Embryonic facial prominence (tissue), 1 donor: Measurements from ENCODE around the gene OR12D1.
"Not testable (repeated sequence)": the region's sequence is repeated elsewhere in the genome, so short reads cannot be mapped to it uniquely, and the experiment has no call there.

Experiments used
- DNase-seq: peaks from one replicate; pipeline ENCODE4 v3.0.0-alpha.2; 2016; ENCODE audit errors: extremely low spot score

Gene OR12D1

DNA sequence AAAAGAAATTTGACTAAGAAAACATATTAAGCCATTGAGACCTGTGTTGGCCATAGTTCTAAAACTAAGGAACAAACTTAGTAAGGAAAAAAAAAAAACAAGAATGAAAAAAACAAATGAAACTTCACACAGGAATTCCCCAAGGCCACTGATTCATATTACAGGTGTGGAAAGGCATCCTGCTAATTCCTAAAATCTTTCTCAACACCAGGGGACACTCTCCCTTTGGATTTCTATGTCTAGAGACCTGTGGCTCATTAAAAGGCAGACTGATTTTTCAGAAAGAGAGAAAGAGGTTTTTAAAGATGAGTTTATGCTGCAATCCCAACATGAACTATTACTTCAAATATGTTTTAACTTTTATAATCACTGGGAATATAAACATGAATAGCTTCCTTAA, at the start of gene OR12D1:
Gene OR12D1 (plus strand): TSS at position 341 of the 400 bp plus-strand sequence.
- DNase-seq, result no peak

DNA sequence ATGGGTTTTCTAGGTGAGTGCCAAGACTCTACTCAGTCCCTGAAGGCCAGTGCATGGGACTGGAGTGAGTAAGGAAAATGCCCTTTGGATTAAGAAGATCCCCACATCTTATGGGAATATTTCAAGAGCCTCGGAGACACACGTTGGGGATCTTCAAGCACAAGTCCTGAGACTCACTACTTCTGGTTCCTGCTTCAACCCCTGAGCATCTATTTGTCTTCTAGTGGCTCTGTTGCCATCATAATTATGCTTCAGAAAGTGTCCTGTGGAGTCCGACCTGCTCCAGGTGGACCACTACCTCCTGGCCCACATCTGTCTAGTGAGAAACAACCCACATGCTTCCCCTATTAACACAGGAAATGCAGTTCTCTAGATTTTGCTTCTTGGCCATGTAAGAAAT, 46.0 kb upstream of the OR12D1 start, which contains the start of gene OR5V1:
Gene OR5V1 (minus strand): TSS at position 101 of the 400 bp plus-strand sequence. CDS start 12,670 bp downstream, outside the sequence.
- DNase-seq, result no peak

DNA sequence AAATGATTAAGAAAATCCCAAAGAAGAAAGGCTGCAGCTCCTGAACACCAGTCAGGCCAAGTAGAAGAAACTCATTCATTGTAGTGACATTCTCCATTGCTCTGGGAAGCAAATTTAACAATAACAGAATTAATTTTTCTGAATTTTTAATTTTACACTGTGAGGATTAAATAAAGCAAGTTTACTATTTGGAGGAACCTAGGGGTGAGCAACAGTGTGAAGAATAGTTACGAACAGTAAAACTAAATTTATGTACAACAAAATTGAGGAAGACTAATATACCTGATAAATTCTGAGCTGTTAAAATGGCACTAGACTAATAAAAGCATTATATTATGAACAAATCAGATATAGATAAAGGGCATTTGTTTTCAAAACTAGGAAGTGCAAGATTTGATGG, 39.5 kb upstream of the OR12D1 start, which contains the start of gene OR12D3:
Gene OR12D3 (minus strand): TSS at position 101 of the 400 bp plus-strand sequence. CDS start 4 bp downstream, at position 97.
- no peak for DNase-seq

DNA sequence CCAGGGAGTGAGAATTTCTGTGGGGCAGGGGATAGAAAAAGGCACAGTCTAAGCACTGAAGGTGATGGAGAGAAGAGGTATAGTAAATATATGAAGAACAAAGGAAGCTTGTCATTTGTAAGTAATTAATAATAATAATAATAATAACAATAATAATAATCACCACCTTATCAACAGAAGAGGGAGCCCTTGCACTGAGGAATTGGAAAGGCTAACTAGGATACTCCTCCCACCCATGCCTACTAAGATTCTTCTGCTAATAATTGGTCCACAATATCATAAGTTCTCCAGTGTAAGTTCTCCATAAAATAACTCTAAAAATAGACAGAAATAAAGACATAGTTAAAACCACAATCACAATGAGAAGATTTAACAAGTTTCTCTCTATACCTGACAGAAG, 38.7 kb upstream of the OR12D1 start:
- DNase-seq, result no peak

DNA sequence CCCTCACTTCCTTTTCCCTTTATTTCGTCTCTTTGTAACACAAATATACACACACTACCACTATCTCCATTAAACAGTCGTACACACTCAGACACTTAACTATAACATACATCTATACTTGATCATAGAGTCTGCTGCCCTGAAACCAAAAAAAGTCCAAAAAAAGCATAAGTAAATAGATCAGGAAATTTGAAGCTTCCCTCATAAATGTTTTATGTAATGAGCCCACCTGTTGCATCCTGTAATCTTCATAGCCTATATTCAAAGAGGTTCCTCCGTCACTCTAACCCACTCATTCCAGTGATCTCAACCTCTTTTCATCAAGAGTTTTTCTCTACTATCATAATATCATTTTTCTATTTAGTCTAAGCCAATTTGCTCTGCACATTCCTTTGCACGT, 26.2 kb upstream of the OR12D1 start:
- no peak for DNase-seq

DNA sequence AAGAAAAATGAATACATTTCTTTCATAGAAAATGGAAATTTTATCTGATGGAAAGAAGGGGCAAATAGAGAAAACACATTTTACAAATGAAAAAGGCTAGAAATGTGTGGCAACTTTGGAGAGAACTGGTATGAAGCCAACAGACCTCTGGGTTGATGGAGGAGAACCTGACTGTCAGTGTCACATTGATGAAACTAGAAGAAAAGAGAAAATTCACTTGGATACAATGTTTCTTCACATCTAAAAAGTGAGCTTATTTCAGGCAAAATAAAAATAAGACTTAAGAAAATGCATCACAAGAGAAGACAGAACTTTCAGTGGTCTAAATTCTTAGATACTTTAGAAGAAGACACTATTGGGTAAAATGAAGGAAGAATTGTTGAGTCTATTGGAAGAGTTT, 19.4 kb upstream of the OR12D1 start, which contains the start of gene OR12D2:
Gene OR12D2 (plus strand): TSS at position 301 of the 400 bp plus-strand sequence. CDS start 1,069 bp downstream, outside the sequence.
- DNase-seq, result no peak

DNA sequence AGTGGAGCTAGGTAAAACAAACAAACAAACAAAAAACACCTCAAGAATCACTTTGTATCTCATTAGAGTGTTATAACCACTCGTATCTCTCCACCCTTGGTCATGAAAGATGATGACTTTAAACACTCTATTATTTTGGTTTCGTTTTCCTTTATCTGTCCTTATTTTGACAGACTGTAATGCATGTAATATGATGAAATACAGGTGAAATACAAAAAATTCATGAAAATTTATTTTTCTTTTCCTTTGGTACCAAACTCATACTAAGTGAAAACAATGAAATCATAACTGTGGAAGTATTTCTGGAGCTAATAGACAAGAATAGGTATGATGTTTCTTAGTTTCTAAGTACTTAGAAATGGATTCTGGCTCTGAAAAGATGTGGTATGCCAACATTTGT, 15.2 kb upstream of the OR12D1 start:
- DNase-seq, result no peak

DNA sequence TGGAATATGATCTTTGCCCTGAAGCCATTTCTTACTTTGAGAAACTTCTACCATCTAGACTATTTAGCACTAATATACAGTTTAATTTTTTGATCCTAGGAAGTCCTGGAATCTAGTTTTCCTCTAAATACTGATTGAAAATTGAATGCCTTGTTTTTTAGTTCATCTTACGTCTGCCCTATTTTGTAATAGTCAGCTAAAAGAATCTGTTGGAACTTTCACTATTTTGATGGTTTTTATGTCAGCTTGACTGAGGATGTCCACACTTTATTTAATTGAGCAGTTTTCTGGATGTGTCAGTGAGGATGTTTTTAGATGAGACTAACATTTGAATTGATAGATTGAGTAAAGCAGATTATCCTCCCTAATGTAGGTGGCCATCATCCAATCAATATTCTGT, 10.9 kb upstream of the OR12D1 start:
- DNase-seq, result no peak

DNA sequence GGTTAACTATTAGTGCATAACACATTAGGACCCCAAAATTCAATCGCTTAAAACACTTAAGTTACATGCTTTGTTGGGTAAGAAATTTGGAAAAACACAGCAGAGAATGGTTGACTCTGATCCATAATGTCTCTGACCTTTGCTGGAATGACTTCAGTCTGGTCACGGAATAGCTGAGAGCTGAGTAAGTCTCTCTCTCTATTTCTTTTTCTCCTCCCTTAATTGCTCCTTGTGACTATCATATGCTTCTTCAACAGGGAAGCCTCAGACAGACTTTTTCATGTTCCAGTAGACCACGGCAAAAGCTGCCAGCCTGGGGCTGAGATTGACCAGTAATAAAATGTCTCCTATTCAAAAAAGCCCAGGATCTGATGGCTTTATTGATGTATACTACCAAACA, 4.8 kb downstream of the OR12D1 start:
- no peak for DNase-seq

DNA sequence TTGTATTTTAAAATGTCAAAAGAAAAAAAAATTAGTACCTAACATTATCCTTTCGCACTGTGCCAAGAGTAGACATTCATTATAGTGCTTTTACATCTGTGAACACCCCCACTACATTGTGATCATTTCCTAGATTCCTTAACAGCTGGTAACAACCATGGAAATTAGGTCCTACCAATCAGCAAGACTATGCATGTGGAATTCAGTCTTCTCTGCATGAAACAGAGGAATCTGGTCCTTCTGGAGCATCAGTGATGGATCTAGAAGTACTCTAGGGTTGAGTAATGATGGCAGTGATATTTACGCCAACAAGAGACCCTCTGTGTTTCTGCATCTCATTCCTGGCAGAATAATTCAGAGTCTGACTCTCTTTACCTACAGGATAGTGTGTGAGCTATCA, 9.4 kb downstream of the OR12D1 start:
- no peak for DNase-seq

DNA sequence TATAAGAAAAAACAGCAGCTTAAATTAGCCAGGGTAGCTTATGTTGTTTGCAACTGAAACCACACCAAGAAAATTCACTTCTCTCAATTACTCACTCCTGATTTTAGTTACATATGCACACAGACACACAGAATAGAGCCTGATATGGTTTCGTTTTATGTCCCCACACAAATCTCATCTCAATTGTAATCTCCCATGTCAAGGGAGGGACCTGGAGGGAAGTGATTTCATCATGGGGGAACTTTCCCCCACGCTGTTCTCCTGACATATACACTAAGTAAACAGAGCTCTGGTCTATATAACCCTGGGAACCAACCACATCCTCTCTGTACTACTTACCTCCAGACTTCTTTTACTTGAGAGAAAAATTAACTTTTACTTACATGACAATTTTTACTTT, 9.8 kb downstream of the OR12D1 start:
- DNase-seq, result no peak

DNA sequence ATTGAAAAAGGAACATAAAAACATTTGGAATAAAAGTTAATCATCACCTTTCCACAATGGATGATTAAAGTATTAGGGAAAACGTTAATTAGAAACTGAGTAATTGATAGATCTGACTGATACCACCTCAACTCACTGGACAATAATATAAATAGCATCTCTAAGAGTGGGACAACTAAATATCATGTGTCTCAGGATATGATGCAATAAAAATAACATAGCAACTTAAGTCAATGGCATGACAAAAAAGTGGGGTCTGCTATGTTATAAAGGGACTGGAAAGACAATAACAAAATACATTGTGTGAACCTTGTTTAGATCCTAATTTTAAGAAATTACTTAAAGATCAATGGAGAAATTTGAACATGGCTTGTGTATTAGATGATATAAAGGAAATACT, 10.3 kb downstream of the OR12D1 start:
- no peak for DNase-seq

DNA sequence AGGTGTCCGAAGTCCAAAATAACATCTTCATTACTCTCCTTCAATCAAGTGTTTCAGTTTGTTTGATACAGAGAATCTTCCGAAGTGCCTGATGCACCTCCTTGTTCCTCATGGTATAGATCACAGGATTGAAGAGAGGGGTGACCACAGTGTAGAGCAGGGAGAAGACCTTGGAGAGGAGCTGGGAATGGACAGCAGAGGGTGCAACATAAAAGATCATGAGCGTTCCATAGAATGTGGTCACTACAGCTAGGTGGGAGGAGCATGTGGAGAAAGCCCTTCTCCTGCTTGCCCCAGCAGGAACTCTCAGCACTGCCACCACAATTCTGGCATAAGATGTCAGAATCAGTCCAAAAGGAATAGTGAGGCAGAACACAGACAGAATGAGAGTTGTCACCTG, 11.9 kb downstream of the OR12D1 start:
- no peak for DNase-seq

DNA sequence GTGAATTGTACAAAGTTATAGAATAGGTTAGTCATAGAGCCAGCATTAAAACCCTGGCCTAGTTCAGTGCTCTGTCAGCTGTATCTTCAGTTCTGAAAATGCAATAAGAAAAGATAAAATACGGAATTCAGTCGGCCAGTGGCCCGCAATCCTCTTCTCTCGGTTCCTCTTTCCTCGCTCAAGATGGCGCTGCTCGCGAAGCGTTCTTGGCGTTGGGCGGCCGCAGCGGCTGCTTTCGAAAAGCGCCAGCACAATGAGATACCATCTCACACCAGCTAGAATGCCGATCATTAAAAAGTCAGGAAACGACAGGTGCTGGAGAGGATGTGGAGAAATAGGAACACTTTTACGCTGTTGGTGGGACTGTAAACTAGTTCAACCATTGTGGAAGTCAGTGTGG, 22.0 kb downstream of the OR12D1 start:
- DNase-seq, result not testable (repeated sequence)

DNA sequence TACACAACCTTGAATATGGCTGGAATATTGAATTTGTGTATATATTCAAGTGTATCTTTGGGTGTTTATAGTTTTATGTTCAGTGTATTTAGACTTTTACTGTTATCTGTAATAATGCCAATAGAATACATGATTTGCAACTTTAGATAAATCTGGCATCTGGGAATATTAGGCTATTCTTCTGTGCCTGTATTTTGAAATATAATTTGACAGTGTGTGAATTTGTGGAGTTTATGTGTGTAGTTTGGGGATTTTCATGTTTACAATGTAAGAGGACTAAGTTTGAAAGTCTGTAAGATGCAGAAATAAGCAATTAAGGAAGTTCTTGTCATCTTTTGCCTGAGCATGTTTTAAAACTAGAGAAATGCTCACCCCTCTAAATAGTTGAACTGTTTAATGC, 24.3 kb downstream of the OR12D1 start, which contains the start of gene OR10C1:
Gene OR10C1 (plus strand): TSS at position 301 of the 400 bp plus-strand sequence. CDS start 710 bp downstream, outside the sequence.
- DNase-seq, result no peak

DNA sequence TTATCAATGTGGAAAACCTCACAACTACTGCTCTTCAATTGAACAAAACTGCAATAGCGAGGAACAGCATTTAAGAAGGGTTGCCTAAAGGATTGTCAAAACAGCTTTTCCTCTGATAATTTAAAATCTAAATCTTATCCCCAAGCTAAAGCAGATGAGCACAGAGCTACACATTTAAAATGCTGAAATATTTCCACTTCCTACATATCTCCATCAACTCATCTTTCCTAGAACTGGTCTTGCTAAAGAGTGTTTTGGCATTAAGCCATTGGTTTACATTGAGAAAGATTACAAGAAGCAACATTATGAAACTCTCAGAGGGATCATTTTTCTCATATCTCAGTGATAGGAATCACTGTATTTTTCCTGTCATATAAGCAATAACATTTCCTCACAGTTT, 28.0 kb downstream of the OR12D1 start:
- no peak for DNase-seq

DNA sequence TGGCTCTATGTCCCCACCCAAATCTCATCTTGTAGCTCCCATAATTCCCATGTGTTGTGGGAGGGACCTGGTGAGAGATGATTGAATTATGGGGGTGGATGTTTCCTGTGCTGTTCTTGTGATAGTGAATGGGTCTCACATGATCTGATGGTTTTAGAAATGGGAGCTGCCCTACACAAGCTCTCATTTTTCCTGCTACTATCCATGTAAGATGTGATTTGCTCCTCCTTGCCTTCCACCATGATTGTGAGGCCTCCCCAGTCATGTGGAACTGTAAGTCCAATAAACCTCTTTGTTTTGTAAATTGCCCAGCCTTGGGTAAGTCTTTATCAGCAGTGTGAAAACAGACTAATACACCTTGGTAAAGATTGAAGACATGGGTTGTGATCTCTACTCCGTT, 29.3 kb downstream of the OR12D1 start:
- not testable (repeated sequence) for DNase-seq

DNA sequence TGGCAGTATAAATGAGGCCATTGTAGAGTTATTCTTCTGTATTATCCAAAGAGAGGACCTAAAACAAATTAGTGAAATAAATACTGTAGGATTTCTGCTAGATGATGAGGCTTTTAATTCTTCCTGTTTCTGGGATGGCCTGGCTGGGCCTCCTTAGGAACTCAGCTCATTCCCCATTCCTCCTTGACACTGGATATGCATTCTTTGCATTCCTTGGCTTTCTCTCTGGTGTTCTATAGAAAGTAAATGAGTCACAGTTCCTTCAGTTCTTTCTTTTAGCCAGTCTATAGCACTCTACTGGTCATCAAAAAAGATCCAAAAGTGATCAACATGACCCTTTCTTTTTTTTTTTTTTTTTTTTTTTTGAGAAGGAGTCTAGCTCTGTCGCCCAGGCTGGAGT, 32.9 kb downstream of the OR12D1 start:
- DNase-seq, result no peak

DNA sequence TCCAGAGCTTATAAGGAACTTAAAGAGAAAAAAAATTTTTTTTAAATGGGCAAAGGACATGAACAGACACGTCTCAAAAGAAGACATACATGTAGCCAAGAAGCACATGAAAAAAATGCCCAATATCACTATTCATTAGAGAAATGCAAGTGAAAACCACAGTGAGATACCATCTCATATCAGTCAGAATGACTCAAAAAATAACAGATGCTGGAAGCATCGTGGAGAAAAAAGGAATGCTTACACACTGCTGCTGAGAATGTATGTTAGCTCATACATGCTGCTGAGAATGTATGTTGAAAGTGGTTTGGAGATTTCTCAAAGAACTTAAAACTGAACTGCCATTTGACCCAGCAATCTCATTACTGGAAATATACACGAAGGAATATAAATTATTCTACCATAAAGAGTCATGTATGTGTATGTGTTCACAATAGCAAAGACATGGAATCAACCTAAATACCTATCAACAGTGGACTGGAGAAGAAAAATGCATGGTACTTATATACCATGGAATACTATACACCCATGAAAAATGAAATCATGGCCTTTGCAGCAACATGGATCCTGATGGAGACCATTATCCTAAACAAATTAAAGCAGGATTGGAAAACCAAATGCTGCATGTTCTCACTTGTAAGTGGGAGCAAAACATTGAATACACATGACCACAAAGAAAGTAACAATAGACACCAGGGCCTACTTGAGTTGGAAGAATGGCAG, 36.9 kb downstream of the OR12D1 start:
- DNase-seq, result no peak

DNA sequence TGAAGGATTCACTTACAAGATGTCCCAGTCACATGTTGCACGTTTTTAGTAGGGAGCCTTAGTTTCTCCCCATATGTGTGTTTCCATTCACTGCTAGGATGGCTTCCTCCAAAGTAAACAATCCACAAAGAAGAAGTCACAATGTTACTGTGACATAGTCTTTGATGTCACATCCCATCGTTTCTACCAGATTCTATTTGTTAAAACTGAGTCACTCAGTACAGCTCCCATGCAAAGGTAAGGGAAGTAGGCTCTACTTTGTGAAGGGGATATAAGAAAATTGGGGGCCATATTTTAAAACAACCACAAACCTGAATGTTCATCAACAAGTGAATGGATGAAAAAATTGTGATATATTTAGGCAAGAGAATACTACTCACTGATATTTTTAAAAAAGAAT, 42.2 kb downstream of the OR12D1 start, which contains the start of the genes OR11A1 and OR2H1:
Gene OR11A1 (minus strand): TSS at position 101 of the 400 bp plus-strand sequence. CDS start 29,430 bp downstream, outside the sequence.
Gene OR2H1 (plus strand): TSS at position 185 of the 400 bp plus-strand sequence. CDS start 4,615 bp downstream, outside the sequence.
- DNase-seq, result no peak

DNA sequence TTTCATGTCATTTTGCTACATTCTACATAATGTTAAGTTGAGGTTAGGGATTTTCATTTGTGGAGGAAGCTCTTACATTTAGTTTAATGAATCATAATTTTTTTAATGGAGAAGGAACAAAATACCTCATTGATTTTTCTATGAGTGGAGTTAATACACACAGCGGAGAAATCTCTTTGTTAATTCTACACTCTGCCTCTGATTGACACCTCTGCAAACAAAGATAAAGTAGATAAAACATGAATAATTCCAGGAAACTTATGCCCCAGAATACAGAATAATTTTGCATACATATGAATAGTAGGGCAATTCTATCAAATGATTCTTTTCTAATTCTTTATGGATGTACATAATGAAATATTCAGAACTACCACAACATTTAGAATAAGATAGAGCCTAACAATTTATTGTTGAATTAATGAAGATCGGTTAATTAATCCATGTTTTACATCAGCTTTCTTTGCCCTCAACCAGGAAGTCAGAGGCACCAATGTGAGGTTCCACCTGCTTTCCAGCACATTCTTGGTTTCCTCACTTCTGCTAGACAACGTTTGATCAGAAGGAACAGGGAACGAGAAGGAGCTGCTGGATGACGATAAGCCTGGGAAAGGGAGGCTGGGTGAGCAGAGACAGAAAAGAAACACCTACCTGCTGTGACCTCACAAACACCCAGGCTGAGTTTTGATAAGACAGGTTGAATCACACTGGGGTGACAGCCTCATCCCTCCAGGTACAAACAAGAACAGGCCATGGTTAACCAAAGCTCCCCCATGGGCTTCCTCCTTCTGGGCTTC, 46.5 kb downstream of the OR12D1 start:
- DNase-seq, result no peak

DNA sequence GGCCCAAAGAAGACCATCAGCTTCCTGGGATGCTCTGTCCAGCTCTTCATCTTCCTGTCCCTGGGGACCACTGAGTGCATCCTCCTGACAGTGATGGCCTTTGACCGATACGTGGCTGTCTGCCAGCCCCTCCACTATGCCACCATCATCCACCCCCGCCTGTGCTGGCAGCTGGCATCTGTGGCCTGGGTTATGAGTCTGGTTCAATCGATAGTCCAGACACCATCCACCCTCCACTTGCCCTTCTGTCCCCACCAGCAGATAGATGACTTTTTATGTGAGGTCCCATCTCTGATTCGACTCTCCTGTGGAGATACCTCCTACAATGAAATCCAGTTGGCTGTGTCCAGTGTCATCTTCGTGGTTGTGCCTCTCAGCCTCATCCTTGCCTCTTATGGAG, 47.3 kb downstream of the OR12D1 start:
- no peak for DNase-seq
